GM23248 (cell line): ENCODE results near the gene SLC34A1.

Experiments
- EZH2 ChIP-seq: fragments of 200-600 bp; sonication (generic); IDR thresholded peaks from 2 replicates; pipeline ENCODE4 v1.6.1; 2018; ENCODE audit warnings: antibody characterized with exemption, mild to moderate bottlenecking; ENCODE audit not compliant: insufficient read depth, poor library complexity, severe bottlenecking
- EZH2phosphoT487 ChIP-seq: fragments of 200-600 bp; sonication (generic); IDR thresholded peaks from 2 replicates; pipeline ENCODE4 v1.6.1; 2018; ENCODE audit warnings: antibody characterized with exemption, moderate library complexity, mild to moderate bottlenecking, low read depth; ENCODE audit not compliant: insufficient read depth

DNA sequence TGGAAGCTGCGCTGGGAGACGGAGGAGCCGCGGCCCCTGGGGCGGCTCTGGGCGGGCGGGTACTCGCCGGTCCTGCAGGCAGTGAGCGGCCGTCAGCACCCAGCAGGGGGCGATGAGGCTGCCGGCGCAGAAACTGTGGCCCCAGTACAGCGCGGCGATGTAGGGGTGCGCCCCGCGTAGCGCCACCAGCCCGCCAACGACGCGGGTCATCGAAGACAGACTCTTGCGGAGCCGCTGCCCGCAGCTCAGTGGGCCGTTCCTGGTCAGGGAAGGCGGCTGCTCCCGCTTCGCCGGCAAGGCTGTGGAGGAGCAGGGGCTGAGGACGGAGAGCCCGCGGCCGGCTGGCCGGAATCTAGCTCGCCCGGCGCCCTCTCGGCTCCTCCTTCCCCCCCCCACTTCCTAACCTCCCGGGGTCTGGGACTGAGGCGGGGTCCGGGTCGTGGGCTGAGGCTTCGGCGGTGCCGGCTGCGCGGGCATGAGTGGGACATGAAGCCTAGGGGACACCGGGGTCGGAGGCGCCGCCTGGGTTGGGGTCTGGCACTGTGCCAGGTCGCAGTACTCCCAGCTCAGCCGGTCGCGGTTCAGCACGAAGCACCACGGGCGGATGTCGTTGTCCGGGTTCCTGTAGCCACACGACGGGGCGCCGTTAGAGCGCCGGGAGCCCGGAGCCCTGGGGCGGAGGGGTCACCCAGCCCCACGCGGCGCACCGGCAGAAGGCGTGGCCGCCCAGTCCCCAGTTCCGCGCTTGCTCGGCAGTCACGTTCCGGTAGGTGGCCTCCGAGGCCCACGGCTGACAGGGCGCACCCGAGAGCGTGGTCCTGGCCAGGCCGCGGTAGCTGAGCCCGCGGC is 19.8 kb downstream of the SLC34A1 start:
- TF ChIP-seq EZH2 (no peak), EZH2phosphoT487 (no peak)
